ENCODE measurements around the gene STIMATE.

- TF ChIP-seq, protein P1, sequence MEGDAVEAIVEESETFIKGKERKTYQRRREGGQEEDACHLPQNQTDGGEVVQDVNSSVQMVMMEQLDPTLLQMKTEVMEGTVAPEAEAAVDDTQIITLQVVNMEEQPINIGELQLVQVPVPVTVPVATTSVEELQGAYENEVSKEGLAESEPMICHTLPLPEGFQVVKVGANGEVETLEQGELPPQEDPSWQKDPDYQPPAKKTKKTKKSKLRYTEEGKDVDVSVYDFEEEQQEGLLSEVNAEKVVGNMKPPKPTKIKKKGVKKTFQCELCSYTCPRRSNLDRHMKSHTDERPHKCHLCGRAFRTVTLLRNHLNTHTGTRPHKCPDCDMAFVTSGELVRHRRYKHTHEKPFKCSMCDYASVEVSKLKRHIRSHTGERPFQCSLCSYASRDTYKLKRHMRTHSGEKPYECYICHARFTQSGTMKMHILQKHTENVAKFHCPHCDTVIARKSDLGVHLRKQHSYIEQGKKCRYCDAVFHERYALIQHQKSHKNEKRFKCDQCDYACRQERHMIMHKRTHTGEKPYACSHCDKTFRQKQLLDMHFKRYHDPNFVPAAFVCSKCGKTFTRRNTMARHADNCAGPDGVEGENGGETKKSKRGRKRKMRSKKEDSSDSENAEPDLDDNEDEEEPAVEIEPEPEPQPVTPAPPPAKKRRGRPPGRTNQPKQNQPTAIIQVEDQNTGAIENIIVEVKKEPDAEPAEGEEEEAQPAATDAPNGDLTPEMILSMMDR (IDR thresholded peaks at IDR 0.05 in 4 of 5, conservative IDR thresholded peaks at IDR 0.05 in 1 of 5), result no peak
- TF ChIP-seq POLR2A (IDR thresholded peaks at IDR 0.05), result no peak
These were observed 13.5 kb upstream of the STIMATE start for GRCh38 chr3:52910823-52911222.

Measured in gastrocnemius medialis (tissue), 4 donors.